ENCODE measurements around the gene NAV2.
A peak's percentile ranks its signal among the peaks of the same experiment; 100 is the strongest.

NAV2 gene

GRCh38 chr11:20161923-20162744, 449.5 kb downstream of the NAV2 start:
- no peak for DNase-seq (ENCODE audit: low spot score)

DNA sequence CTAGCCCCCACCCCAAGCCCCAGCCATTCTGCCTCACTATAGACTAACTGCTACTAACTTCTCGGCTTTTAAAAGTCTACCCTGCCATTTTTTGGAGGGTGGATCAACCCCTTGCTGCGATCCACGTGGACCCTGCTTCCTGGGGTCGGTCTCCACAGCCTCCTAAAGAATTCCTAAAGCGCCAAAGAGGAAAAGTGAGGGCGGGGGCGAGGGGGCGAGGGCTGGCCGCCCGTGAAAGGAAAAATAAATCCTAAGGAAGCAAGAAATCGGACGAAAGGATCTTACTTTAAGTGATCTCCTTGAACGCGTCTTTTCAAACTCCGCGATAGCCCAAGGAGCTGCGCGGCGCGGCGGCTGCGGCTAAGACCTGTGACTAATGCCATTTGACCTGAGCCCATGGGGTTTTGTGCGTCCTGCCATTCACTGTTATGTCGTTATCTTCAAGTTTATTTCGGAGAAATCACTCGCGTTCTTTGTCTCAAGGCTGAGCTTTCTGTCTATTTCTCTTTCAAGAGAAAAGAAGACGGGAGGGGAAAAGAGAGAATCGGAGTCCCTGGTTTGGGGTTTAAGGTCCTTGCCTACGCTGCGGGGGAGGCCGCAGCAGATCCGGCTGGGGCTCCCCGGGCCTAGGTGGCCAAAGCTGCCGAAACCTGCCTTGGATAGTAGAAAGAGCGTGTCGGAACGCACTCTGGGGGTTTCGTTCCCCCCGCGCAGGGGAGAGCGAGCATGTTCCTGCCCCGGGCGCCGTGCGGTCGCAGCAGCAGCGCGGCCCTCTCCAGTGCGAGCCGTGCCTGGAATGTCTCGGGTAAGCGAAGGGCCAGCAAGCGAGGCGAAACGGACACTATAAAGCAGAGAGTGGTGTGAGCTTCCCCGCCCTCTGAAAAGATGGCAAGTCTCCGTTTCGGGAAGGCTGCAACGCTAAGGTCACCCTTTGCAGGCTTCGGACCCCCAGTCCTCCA, 450.5 kb downstream of the NAV2 start:
- DNase-seq (ENCODE audit: low spot score) = peak; percentile 35

DNA sequence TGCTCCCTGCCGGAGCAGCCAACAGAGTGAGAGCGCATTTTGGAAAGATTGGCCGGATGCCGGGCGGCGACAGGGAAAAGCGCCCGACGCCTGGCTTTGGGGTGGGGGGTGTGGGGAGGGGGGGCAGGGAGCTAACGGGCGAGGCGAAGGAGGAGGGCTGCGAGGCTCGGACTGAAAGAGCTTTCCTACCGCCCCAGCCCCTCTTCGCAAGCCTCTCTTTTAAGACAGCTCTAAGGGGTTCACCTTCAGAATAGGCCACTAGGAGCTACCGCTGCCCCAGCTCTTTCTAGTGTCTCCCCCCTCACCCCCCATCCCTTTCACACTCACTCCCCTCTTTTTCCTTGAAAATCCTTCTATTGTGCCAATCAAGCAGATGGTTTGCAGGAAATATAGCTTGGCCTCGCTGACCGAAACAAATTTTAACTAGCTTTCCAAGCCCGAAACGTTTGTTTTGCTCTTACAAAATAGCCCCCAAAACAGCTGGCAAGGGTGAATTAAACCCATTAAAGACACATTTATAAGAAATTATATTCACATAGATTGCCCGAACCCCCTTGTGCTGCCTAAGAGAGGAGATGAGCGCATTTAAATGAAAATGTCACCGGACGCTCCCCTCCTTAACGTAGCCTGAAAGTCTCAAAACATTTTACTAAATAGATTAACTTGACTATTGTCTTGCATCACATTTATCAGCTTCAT, 451.3 kb downstream of the NAV2 start:
- DNase-seq (ENCODE audit: low spot score) = no peak

Data from kidney capillary endothelial cell (primary cell).